ENCODE data around the gene FBF1. TPM values are rescaled to one million over a fixed set of nuclear protein-coding genes. Genes with fewer than 3 reads are reported as not detected.
"Not testable (repeated sequence)": the region's sequence is repeated elsewhere in the genome, so short reads cannot be mapped to it uniquely, and the experiment has no call there.

Gene FBF1
- total RNA-seq, 3 donors from 2014 or later: 12.1 to 16.0 (median 12.5) TPM

GRCh38 chr17:75970626-75971025 lies 29.8 kb upstream of the FBF1 start:
- Mint-ChIP-seq H3K27me3 (ENCODE audit: low read depth) (no peaks in the 10 kb centered on the region), H3K4me3 (no peak overlapping the region), H3K9me3 (no peaks in the 10 kb centered on the region), H3K4me1 (ENCODE audit: low read depth) (peaks cover 16% of the 10 kb centered on the region), H3K36me3 (ENCODE audit: insufficient read depth) (peaks cover 13% of the 10 kb centered on the region)
- ATAC-seq: no peak
- DNase-seq: no peak

- Mint-ChIP-seq H3K27me3 (ENCODE audit: low read depth) (no peaks in the 10 kb centered on the region), H3K4me1 (ENCODE audit: low read depth) (peaks cover 15% of the 10 kb centered on the region), H3K9me3 (no peaks in the 10 kb centered on the region), H3K4me3 (no peak overlapping the region), H3K36me3 (ENCODE audit: insufficient read depth) (peaks cover 13% of the 10 kb centered on the region)
- no peak for ATAC-seq
- DNase-seq: no peak
Measured at GRCh38 chr17:75970011-75970523, 29.2 kb upstream of the FBF1 start.

GRCh38 chr17:75969044-75969443 lies 28.2 kb upstream of the FBF1 start:
- not testable (repeated sequence) for H3K27me3 Mint-ChIP-seq (ENCODE audit: low read depth); ATAC-seq; DNase-seq; H3K4me3 Mint-ChIP-seq; H3K9me3 Mint-ChIP-seq
- H3K36me3 Mint-ChIP-seq (ENCODE audit: insufficient read depth): peaks cover 13% of the 10 kb centered on the region
- peaks cover 13% of the 10 kb centered on the region for H3K4me1 Mint-ChIP-seq (ENCODE audit: low read depth)

GRCh38 chr17:75965468-75965867 lies 24.6 kb upstream of the FBF1 start:
- peaks cover 6% of the 10 kb centered on the region for H3K4me1 Mint-ChIP-seq (ENCODE audit: low read depth)
- DNase-seq (no peak), ATAC-seq (no peak)
- no peak overlapping the region for H3K4me3 Mint-ChIP-seq
- no peaks in the 10 kb centered on the region for H3K27me3 Mint-ChIP-seq (ENCODE audit: low read depth)
- no peaks in the 10 kb centered on the region for H3K9me3 Mint-ChIP-seq
- peaks cover 6% of the 10 kb centered on the region for H3K36me3 Mint-ChIP-seq (ENCODE audit: insufficient read depth)

GRCh38 chr17:75959839-75960511 lies 19.1 kb upstream of the FBF1 start:
- Mint-ChIP-seq H3K36me3 (ENCODE audit: insufficient read depth) (peaks cover 12% of the 10 kb centered on the region), H3K4me1 (ENCODE audit: low read depth) (no peaks in the 10 kb centered on the region), H3K4me3 (no peak overlapping the region), H3K27me3 (ENCODE audit: low read depth) (no peaks in the 10 kb centered on the region), H3K9me3 (no peaks in the 10 kb centered on the region)
- DNase-seq (no peak), ATAC-seq (no peak)

GRCh38 chr17:75959051-75959838 lies 18.4 kb upstream of the FBF1 start:
- no peak for ATAC-seq
- no peaks in the 10 kb centered on the region for H3K4me1 Mint-ChIP-seq (ENCODE audit: low read depth)
- H3K4me3 Mint-ChIP-seq: no peak overlapping the region
- DNase-seq: no peak
- peaks cover 12% of the 10 kb centered on the region for H3K36me3 Mint-ChIP-seq (ENCODE audit: insufficient read depth)
- no peaks in the 10 kb centered on the region for H3K27me3 Mint-ChIP-seq (ENCODE audit: low read depth)
- no peaks in the 10 kb centered on the region for H3K9me3 Mint-ChIP-seq

GRCh38 chr17:75950855-75951554 lies 10.2 kb upstream of the FBF1 start:
- no peak overlapping the region for H3K4me3 Mint-ChIP-seq
- H3K27me3 Mint-ChIP-seq (ENCODE audit: low read depth): no peaks in the 10 kb centered on the region
- DNase-seq (no peak), ATAC-seq (no peak)
- H3K4me1 Mint-ChIP-seq (ENCODE audit: low read depth): no peaks in the 10 kb centered on the region
- no peaks in the 10 kb centered on the region for H3K9me3 Mint-ChIP-seq
- H3K36me3 Mint-ChIP-seq (ENCODE audit: insufficient read depth): peaks cover 26% of the 10 kb centered on the region

- no peak for ATAC-seq
- Mint-ChIP-seq H3K4me1 (ENCODE audit: low read depth) (no peaks in the 10 kb centered on the region), H3K36me3 (ENCODE audit: insufficient read depth) (peaks cover 22% of the 10 kb centered on the region), H3K27me3 (ENCODE audit: low read depth) (no peaks in the 10 kb centered on the region), H3K4me3 (no peak overlapping the region), H3K9me3 (no peaks in the 10 kb centered on the region)
- no peak for DNase-seq
Measured at GRCh38 chr17:75950421-75950820, 9.6 kb upstream of the FBF1 start.

- Mint-ChIP-seq H3K4me3 (no peak overlapping the region), H3K27me3 (ENCODE audit: low read depth) (no peaks in the 10 kb centered on the region), H3K4me1 (ENCODE audit: low read depth) (peaks cover 12% of the 10 kb centered on the region), H3K9me3 (no peaks in the 10 kb centered on the region), H3K36me3 (ENCODE audit: insufficient read depth) (peaks cover 7% of the 10 kb centered on the region)
- no peak for DNase-seq
- no peak for ATAC-seq
Measured at GRCh38 chr17:75945211-75945610, 4.4 kb upstream of the FBF1 start.

- Mint-ChIP-seq H3K9me3 (no peaks in the 10 kb centered on the region), H3K4me3 (no peak overlapping the region), H3K4me1 (ENCODE audit: low read depth) (peaks cover 14% of the 10 kb centered on the region), H3K27me3 (ENCODE audit: low read depth) (no peaks in the 10 kb centered on the region), H3K36me3 (ENCODE audit: insufficient read depth) (peaks cover 2% of the 10 kb centered on the region)
- ATAC-seq (no peak), DNase-seq (no peak)
Measured at GRCh38 chr17:75943491-75943890, 2.6 kb upstream of the FBF1 start.

- no peak overlapping the region for H3K4me3 Mint-ChIP-seq
- DNase-seq: no peak
- no peaks in the 10 kb centered on the region for H3K9me3 Mint-ChIP-seq
- no peak for ATAC-seq
- H3K4me1 Mint-ChIP-seq (ENCODE audit: low read depth): peaks cover 14% of the 10 kb centered on the region
- peaks cover 2% of the 10 kb centered on the region for H3K36me3 Mint-ChIP-seq (ENCODE audit: insufficient read depth)
- no peaks in the 10 kb centered on the region for H3K27me3 Mint-ChIP-seq (ENCODE audit: low read depth)
Measured at GRCh38 chr17:75942473-75942872, 1.6 kb upstream of the FBF1 start.

- peaks cover under 1% of the 10 kb centered on the region for H3K36me3 Mint-ChIP-seq (ENCODE audit: insufficient read depth)
- H3K4me3 Mint-ChIP-seq: peak overlapping the region; percentile 88
- H3K27me3 Mint-ChIP-seq (ENCODE audit: low read depth): no peaks in the 10 kb centered on the region
- no peak for ATAC-seq
- no peak for DNase-seq
- peaks cover 14% of the 10 kb centered on the region for H3K4me1 Mint-ChIP-seq (ENCODE audit: low read depth)
- no peaks in the 10 kb centered on the region for H3K9me3 Mint-ChIP-seq
Measured at GRCh38 chr17:75941442-75941819, 589 bp upstream of the FBF1 start.

GRCh38 chr17:75937652-75938051 lies 3.2 kb downstream of the FBF1 start:
- Mint-ChIP-seq H3K27me3 (ENCODE audit: low read depth) (no peaks in the 10 kb centered on the region), H3K4me3 (no peak overlapping the region), H3K4me1 (ENCODE audit: low read depth) (peaks cover 14% of the 10 kb centered on the region), H3K9me3 (no peaks in the 10 kb centered on the region), H3K36me3 (ENCODE audit: insufficient read depth) (no peaks in the 10 kb centered on the region)
- no peak for DNase-seq
- no peak for ATAC-seq

GRCh38 chr17:75933808-75934207 lies 7.0 kb downstream of the FBF1 start:
- peaks cover 2% of the 10 kb centered on the region for H3K36me3 Mint-ChIP-seq (ENCODE audit: insufficient read depth)
- no peak overlapping the region for H3K4me3 Mint-ChIP-seq
- no peak for DNase-seq
- H3K4me1 Mint-ChIP-seq (ENCODE audit: low read depth): no peaks in the 10 kb centered on the region
- no peak for ATAC-seq
- no peaks in the 10 kb centered on the region for H3K9me3 Mint-ChIP-seq
- H3K27me3 Mint-ChIP-seq (ENCODE audit: low read depth): no peaks in the 10 kb centered on the region
